MM.1S (cell line): ENCODE data around the gene GRIK4.

Experiments used
- DNase-seq: peaks from one replicate; pipeline ENCODE4 v3.0.0-alpha.2; 2015
- H2AFZ ChIP-seq: fragments of 300-600 bp; sonication (generic); 2 replicates; pipeline ENCODE4 v1.6.0; 2016; ENCODE audit warnings: antibody characterized with exemption, low read length
- H3F3A ChIP-seq: fragments of 300-600 bp; sonication (generic); 2 replicates; pipeline ENCODE4 v1.6.1; 2016; ENCODE audit warnings: mild to moderate bottlenecking, antibody characterized with exemption, low read length, moderate library complexity, mixed read lengths; ENCODE audit not compliant: insufficient read depth
- H3K27ac ChIP-seq: fragments of 300-600 bp; sonication (generic); 2 replicates; pipeline ENCODE4 v1.5.1; 2016; ENCODE audit warnings: mild to moderate bottlenecking, low read length
- H3K27me3 ChIP-seq: fragments of 300-600 bp; sonication (generic); replicated peaks from 2 replicates; pipeline ENCODE4 v1.6.0; 2016; ENCODE audit warnings: low read length; ENCODE audit not compliant: insufficient read depth
- H3K36me3 ChIP-seq: fragments of 300-600 bp; sonication (generic); replicated peaks from 2 replicates; pipeline ENCODE4 v1.6.1; 2016; ENCODE audit warnings: mild to moderate bottlenecking, low read length, mixed read lengths; ENCODE audit not compliant: insufficient read depth
- H3K4me1 ChIP-seq: fragments of 300-600 bp; sonication (generic); 2 replicates; pipeline ENCODE4 v1.6.1; 2016; ENCODE audit warnings: low read length, mixed read lengths
- H3K4me2 ChIP-seq: fragments of 300-600 bp; sonication (generic); 2 replicates; pipeline ENCODE4 v1.6.0; 2016; ENCODE audit warnings: low read depth, low read length
- H3K4me3 ChIP-seq: fragments of 300-600 bp; sonication (generic); 2 replicates; pipeline ENCODE4 v1.5.1; 2016; ENCODE audit warnings: low read length, mixed read lengths
- H3K79me2 ChIP-seq: fragments of 300-600 bp; sonication (generic); 2 replicates; pipeline ENCODE4 v1.6.1; 2016; ENCODE audit warnings: mixed run types, low read length, mixed read lengths
- H3K9ac ChIP-seq: fragments of 300-600 bp; sonication (generic); 2 replicates; pipeline ENCODE4 v1.6.1; 2016; ENCODE audit warnings: low read length, mixed read lengths
- H3K9me2 ChIP-seq: fragments of 300-600 bp; sonication (generic); replicated peaks from 2 replicates; pipeline ENCODE4 v1.6.1; 2016; ENCODE audit warnings: mild to moderate bottlenecking, low read length, mixed read lengths; ENCODE audit not compliant: insufficient read depth
- H3K9me3 ChIP-seq: fragments of 300-600 bp; sonication (generic); replicated peaks from 2 replicates; pipeline ENCODE4 v1.6.1; 2016; ENCODE audit warnings: mild to moderate bottlenecking, low read length, mixed read lengths; ENCODE audit not compliant: insufficient read depth
- H4K20me1 ChIP-seq: fragments of 300-600 bp; sonication (generic); 2 replicates; pipeline ENCODE4 v1.6.1; 2016; ENCODE audit warnings: mild to moderate bottlenecking, low read length, moderate library complexity, mixed read lengths; ENCODE audit not compliant: insufficient read depth
- CTCF ChIP-seq: fragments of 300-600 bp; sonication (generic); IDR thresholded peaks from 2 replicates; pipeline ENCODE4 v1.5.1; 2016; ENCODE audit warnings: antibody characterized with exemption, low read length, mixed read lengths
- EZH2 ChIP-seq: fragments of 300-600 bp; sonication (generic); optimal IDR thresholded peaks from 2 replicates; pipeline ENCODE3; 2017; ENCODE audit warnings: low read depth, mild to moderate bottlenecking, antibody characterized with exemption, low read length, mixed read lengths
- EZH2phosphoT487 ChIP-seq: fragments of 300-600 bp; sonication (generic); IDR thresholded peaks from 2 replicates; pipeline ENCODE4 v1.6.1; 2018; ENCODE audit warnings: antibody characterized with exemption, low read length

GRIK4 gene

GRCh38 chr11:120811199-120811598 lies 299.7 kb downstream of the GRIK4 start:
- H3K79me2 ChIP-seq: no peaks in the 10 kb centered on the region
- no peak for TF ChIP-seq EZH2
- TF ChIP-seq EZH2phosphoT487: no peak
- no peak for TF ChIP-seq CTCF
- no peak overlapping the region for H3K27ac ChIP-seq
- no peaks in the 10 kb centered on the region for H3K36me3 ChIP-seq
- H3K27me3 ChIP-seq: no peaks in the 10 kb centered on the region
- no peak overlapping the region for H3K4me2 ChIP-seq
- no peak overlapping the region for H3K9ac ChIP-seq
- no peak for DNase-seq
- no peaks in the 10 kb centered on the region for H3F3A ChIP-seq
- H2AFZ ChIP-seq: no peak overlapping the region
- H3K4me3 ChIP-seq: no peak overlapping the region
- H3K9me2 ChIP-seq: no peaks in the 10 kb centered on the region
- H4K20me1 ChIP-seq: no peaks in the 10 kb centered on the region
- H3K9me3 ChIP-seq: no peaks in the 10 kb centered on the region
- H3K4me1 ChIP-seq: peaks cover 6% of the 10 kb centered on the region

- Histone ChIP-seq H3K4me3 (no peak overlapping the region), H3K27me3 (no peaks in the 10 kb centered on the region), H3K9me2 (no peaks in the 10 kb centered on the region), H2AFZ (no peak overlapping the region), H3K4me2 (no peak overlapping the region), H4K20me1 (no peaks in the 10 kb centered on the region), H3K9me3 (no peaks in the 10 kb centered on the region), H3F3A (no peaks in the 10 kb centered on the region), H3K36me3 (no peaks in the 10 kb centered on the region), H3K9ac (no peak overlapping the region), H3K4me1 (peaks cover under 1% of the 10 kb centered on the region), H3K79me2 (no peaks in the 10 kb centered on the region), H3K27ac (no peak overlapping the region)
- no peak for TF ChIP-seq EZH2
- no peak for TF ChIP-seq EZH2phosphoT487
- no peak for TF ChIP-seq CTCF
- no peak for DNase-seq
These were observed 300.2 kb downstream of the GRIK4 start for GRCh38 chr11:120811731-120812130.

GRCh38 chr11:120814531-120815318 lies 303.2 kb downstream of the GRIK4 start:
- Histone ChIP-seq H3F3A (no peaks in the 10 kb centered on the region), H3K9me3 (no peaks in the 10 kb centered on the region), H2AFZ (no peak overlapping the region), H4K20me1 (no peaks in the 10 kb centered on the region), H3K36me3 (no peaks in the 10 kb centered on the region), H3K9me2 (no peaks in the 10 kb centered on the region), H3K4me3 (no peak overlapping the region), H3K27me3 (no peaks in the 10 kb centered on the region), H3K79me2 (no peaks in the 10 kb centered on the region), H3K4me1 (no peaks in the 10 kb centered on the region), H3K9ac (no peak overlapping the region), H3K4me2 (no peak overlapping the region), H3K27ac (no peak overlapping the region)
- TF ChIP-seq CTCF: no peak
- no peak for TF ChIP-seq EZH2
- no peak for TF ChIP-seq EZH2phosphoT487
- DNase-seq: no peak
